Gastroesophageal sphincter (tissue), 3 donors: ENCODE data around the gene RASL12.

ENCODE experiments used
- CTCF ChIP-seq, 4 experiments: fragments of 200-600 bp in 2 of 4; fragments of 450-650 bp in 2 of 4; sonication (generic) in 1 of 4; IDR thresholded peaks; one replicate each; pipeline ENCODE4 v1.5.1; 2017 to 2019; ENCODE audit warnings: antibody characterized with exemption in 4 of 4, mild to moderate bottlenecking in 2 of 4, moderate library complexity in 2 of 4
- EP300 ChIP-seq: sonication (generic); formaldehyde crosslinking; IDR thresholded peaks from one replicate; pipeline ENCODE4 v1.6.1; 2017; ENCODE audit warnings: antibody characterized with exemption, mild to moderate bottlenecking
- POLR2A ChIP-seq, 2 donors: fragments of 450-650 bp; IDR thresholded peaks; one replicate each; pipeline ENCODE4 v1.6.1; 2017; ENCODE audit warnings: antibody characterized with exemption in 2 of 2, mild to moderate bottlenecking in 2 of 2, moderate library complexity in 1 of 2

GRCh38 chr15:65102912-65103311, 35.1 kb upstream of the RASL12 start:
- TF ChIP-seq CTCF (IDR thresholded peaks at IDR 0.05) (no peak), POLR2A (IDR thresholded peaks at IDR 0.05) (no peak), EP300 (no peak)
